HepG2 (cell line): ENCODE data around the gene HP1BP3. TPM values are rescaled to one million over a fixed set of nuclear protein-coding genes. Genes with fewer than 3 reads are reported as not detected.

Experiments
- ATRX ChIP-seq: sonication (generic); formaldehyde crosslinking; IDR thresholded peaks from 2 replicates; pipeline ENCODE4 v1.4.0; 2020; ENCODE audit warnings: missing genetic modification reagents, borderline replicate concordance
- CC2D1A ChIP-seq: sonication (generic); formaldehyde crosslinking; IDR thresholded peaks from 2 replicates; pipeline ENCODE4 v1.8.1; 2023; ENCODE audit warnings: mild to moderate bottlenecking, missing genetic modification reagents
- CTCF ChIP-seq: sonication (generic); formaldehyde crosslinking; IDR thresholded peaks from 2 replicates; pipeline ENCODE4 v1.5.0; 2020; ENCODE audit warnings: mild to moderate bottlenecking, missing genetic modification reagents, moderate library complexity
- FOXC1 ChIP-seq: sonication (generic); formaldehyde crosslinking; IDR thresholded peaks from 2 replicates; pipeline ENCODE4 v1.8.0; 2022; ENCODE audit warnings: mild to moderate bottlenecking, missing genetic modification reagents, borderline replicate concordance
- HCFC1 ChIP-seq: fragments of 150-350 bp; IDR thresholded peaks from 2 replicates; pipeline ENCODE4 v1.6.1; 2014; ENCODE audit warnings: low read depth, low read length
- HOXA9 ChIP-seq: sonication (generic); formaldehyde crosslinking; IDR thresholded peaks from 2 replicates; pipeline ENCODE4 v1.8.1; 2022; ENCODE audit warnings: missing genetic modification reagents, mild to moderate bottlenecking, moderate library complexity, borderline replicate concordance
- KLF13 ChIP-seq: sonication (generic); formaldehyde crosslinking; IDR thresholded peaks from 2 replicates; pipeline ENCODE4 v1.4.0; 2020; ENCODE audit warnings: mild to moderate bottlenecking, missing genetic modification reagents
- PAX8 ChIP-seq: sonication (generic); formaldehyde crosslinking; IDR thresholded peaks from 2 replicates; pipeline ENCODE4 v1.8.0; 2022; ENCODE audit warnings: mild to moderate bottlenecking, missing genetic modification reagents, borderline replicate concordance
- REXO4 ChIP-seq: sonication (generic); formaldehyde crosslinking; IDR thresholded peaks from 2 replicates; pipeline ENCODE4 v1.8.0; 2022; ENCODE audit warnings: missing genetic modification reagents, mild to moderate bottlenecking, borderline replicate concordance
- SALL1 ChIP-seq: sonication (generic); formaldehyde crosslinking; IDR thresholded peaks from 2 replicates; pipeline ENCODE4 v1.8.0; 2022; ENCODE audit warnings: mild to moderate bottlenecking, missing genetic modification reagents
- SNRNP70 ChIP-seq: fragments of 200-400 bp; formaldehyde crosslinking; IDR thresholded peaks from 2 replicates; pipeline ENCODE4 v1.6.1; 2017; ENCODE audit warnings: mild to moderate bottlenecking, low read depth, low read length, moderate library complexity
- SRSF9 ChIP-seq: fragments of 200-400 bp; formaldehyde crosslinking; IDR thresholded peaks from 2 replicates; pipeline ENCODE4 v1.6.1; 2018; ENCODE audit warnings: borderline replicate concordance, mild to moderate bottlenecking, low read depth, low read length; ENCODE audit not compliant: insufficient read depth, poor library complexity, severe bottlenecking
- YEATS4 ChIP-seq: sonication (generic); formaldehyde crosslinking; IDR thresholded peaks from 2 replicates; pipeline ENCODE4 v1.4.0; 2020; ENCODE audit warnings: missing genetic modification reagents, borderline replicate concordance
- ZBTB7A ChIP-seq: sonication (generic); formaldehyde crosslinking; IDR thresholded peaks from 2 replicates; pipeline ENCODE4 v1.8.0; 2022; ENCODE audit warnings: mild to moderate bottlenecking, missing genetic modification reagents
- ZNF329 ChIP-seq: sonication (generic); formaldehyde crosslinking; IDR thresholded peaks from 2 replicates; pipeline ENCODE4 v1.9.0; 2021; ENCODE audit warnings: low read depth, mild to moderate bottlenecking, missing genetic modification reagents
- ZNF44 ChIP-seq: sonication (generic); formaldehyde crosslinking; IDR thresholded peaks from 2 replicates; pipeline ENCODE4 v1.5.1; 2020; ENCODE audit warnings: mild to moderate bottlenecking, missing genetic modification reagents
- ZNF546 ChIP-seq: sonication (generic); formaldehyde crosslinking; conservative IDR thresholded peaks from 2 replicates; pipeline ENCODE4 v1.8.1; 2023; ENCODE audit warnings: mild to moderate bottlenecking, missing genetic modification reagents
- ZNF564 ChIP-seq: sonication (generic); formaldehyde crosslinking; IDR thresholded peaks from 2 replicates; pipeline ENCODE4 v1.8.1; 2023; ENCODE audit warnings: mild to moderate bottlenecking, missing genetic modification reagents
- ZNF703 ChIP-seq: sonication (generic); formaldehyde crosslinking; IDR thresholded peaks from 2 replicates; pipeline ENCODE4 v1.5.1; 2020; ENCODE audit warnings: missing genetic modification reagents, mild to moderate bottlenecking, moderate library complexity, borderline replicate concordance
- ZNF747 ChIP-seq: sonication (generic); formaldehyde crosslinking; IDR thresholded peaks from 2 replicates; pipeline ENCODE4 v1.8.1; 2023; ENCODE audit warnings: missing genetic modification reagents, mild to moderate bottlenecking, borderline replicate concordance
- ZSCAN12 ChIP-seq: sonication (generic); formaldehyde crosslinking; IDR thresholded peaks from 2 replicates; pipeline ENCODE4 v1.9.0; 2021; ENCODE audit warnings: mild to moderate bottlenecking, missing genetic modification reagents
- polyA plus RNA-seq, 8 experiments: library from polyadenylated mRNA; depleted of rRNA in 3 of 8; stranded (reverse) in 7 of 8; unstranded in 1 of 8; fragments of >200 nt; fragmentation: Illumina TruSeq in 4 of 8; extraction: Trizol in 4 of 8; gene quantifications; 2 replicates each; pipeline versions ENCODE4 v1.2.1 to v1.2.3, GENCODE V29; 2011 to 2016; ENCODE audit warnings: low read depth in 4 of 8, missing spikeins in 1 of 8, mixed read lengths in 1 of 8; ENCODE audit not compliant: insufficient read depth in 1 of 8
- total RNA-seq, 5 experiments: library from RNA; depleted of rRNA; stranded (reverse); fragments of >200 nt; fragmentation: Illumina TruSeq; extraction: Trizol; gene quantifications; 2 replicates each; pipeline ENCODE4 v1.2.3, GENCODE V29; 2016; ENCODE audit warnings: low read depth in 1 of 5
- TF ChIP-seq, protein P1 (sequence below): sonication (generic); formaldehyde crosslinking; IDR thresholded peaks from 2 replicates; pipeline ENCODE4 v1.9.0; 2021; ENCODE audit warnings: missing genetic modification reagents, mild to moderate bottlenecking, borderline replicate concordance
- TF ChIP-seq, protein P2 (sequence below): IDR thresholded peaks from 2 replicates; pipeline ENCODE4 v1.6.1; 2012; ENCODE audit warnings: low read depth, low read length, improper control_type of control experiment
- TF ChIP-seq, protein P3 (sequence below): sonication (generic); formaldehyde crosslinking; IDR thresholded peaks from 2 replicates; pipeline ENCODE4 v1.8.0; 2022; ENCODE audit warnings: mild to moderate bottlenecking, missing genetic modification reagents, moderate library complexity

Gene HP1BP3
- total and polyA plus RNA-seq, 2 of the 13 experiments (the other 11 are each of a cell fraction or from before 2014, with no cell fraction given): 98.5 to 137 TPM

DNA sequence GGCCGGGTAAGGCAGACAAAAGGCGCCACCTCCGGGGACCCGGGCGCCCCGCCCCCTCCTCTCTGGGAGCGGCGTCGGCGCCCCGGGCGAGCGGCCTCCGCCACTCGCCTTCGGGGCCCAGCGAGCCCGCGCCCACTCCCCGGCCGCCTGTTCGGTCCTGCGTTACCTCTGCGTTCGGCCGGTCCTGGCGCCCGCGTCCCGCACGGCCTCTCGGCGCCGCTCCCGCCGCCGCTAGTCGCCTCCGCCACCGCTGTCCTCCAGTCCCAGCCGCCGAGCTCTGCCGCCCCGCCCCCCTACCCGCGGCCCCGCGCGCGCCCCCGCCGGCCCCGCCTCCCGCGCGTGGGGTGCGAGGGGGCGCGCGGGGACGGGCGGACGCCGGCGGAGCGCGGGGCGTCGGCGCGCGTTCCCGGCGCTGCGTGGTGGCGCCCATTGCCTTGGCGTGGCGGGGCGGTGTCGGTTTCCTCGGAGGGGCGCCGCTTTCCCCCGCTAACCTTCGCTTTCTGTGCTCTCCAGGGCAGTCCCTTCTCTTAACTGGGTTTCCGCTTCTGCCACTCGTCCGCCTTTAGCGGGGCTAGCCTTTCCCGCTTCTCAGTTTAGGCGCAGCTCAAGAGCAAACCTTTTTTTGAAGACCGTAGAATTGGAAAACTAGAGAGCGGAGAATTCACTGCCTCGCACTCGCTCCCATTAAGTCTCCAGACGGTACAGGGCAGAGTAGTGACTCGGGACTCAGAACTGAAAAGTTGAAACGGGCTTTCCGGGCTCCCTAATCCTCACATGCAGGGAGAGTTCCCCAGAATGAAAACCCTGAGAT, at the start of gene HP1BP3 (continued):
- peak; percentile 47 for TF ChIP-seq YEATS4 (CRISPR knock-in tag)
- TF ChIP-seq ZNF564: no peak
- TF ChIP-seq ZNF703 (CRISPR knock-in tag): no peak
- TF ChIP-seq FOXC1 (CRISPR knock-in tag): peak; percentile 79; the same call in 1 of the 2 replicates
- no peak for TF ChIP-seq KLF13 (CRISPR knock-in tag)
- TF ChIP-seq ZNF329 (CRISPR knock-in tag): 0 out of 2 replicates have a peak, but pooled peaks have one; percentile 37
- no peak for TF ChIP-seq SNRNP70
- TF ChIP-seq HOXA9: peak; percentile 62; the same call in 1 of the 2 replicates
- no peak for TF ChIP-seq ZNF44 (CRISPR knock-in tag)
- TF ChIP-seq PAX8 (CRISPR knock-in tag): peak; percentile 32; the same call in 1 of the 2 replicates
- no peak for TF ChIP-seq REXO4 (CRISPR knock-in tag)
- TF ChIP-seq ZNF747 (CRISPR knock-in tag): no peak
- TF ChIP-seq ZSCAN12: peak; percentile 47; the same call in 1 of the 2 replicates
- no peak for TF ChIP-seq ATRX
- TF ChIP-seq SRSF9: no peak
- TF ChIP-seq ZBTB7A (CRISPR knock-in tag): no peak
- TF ChIP-seq, protein P1, sequence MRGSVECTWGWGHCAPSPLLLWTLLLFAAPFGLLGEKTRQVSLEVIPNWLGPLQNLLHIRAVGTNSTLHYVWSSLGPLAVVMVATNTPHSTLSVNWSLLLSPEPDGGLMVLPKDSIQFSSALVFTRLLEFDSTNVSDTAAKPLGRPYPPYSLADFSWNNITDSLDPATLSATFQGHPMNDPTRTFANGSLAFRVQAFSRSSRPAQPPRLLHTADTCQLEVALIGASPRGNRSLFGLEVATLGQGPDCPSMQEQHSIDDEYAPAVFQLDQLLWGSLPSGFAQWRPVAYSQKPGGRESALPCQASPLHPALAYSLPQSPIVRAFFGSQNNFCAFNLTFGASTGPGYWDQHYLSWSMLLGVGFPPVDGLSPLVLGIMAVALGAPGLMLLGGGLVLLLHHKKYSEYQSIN (CRISPR knock-in tag): no peak
- 0 out of 2 replicates have a peak, but pooled peaks have one; percentile 16 for TF ChIP-seq CTCF (CRISPR knock-in tag)
- TF ChIP-seq HCFC1: no peak
- TF ChIP-seq, protein P2, sequence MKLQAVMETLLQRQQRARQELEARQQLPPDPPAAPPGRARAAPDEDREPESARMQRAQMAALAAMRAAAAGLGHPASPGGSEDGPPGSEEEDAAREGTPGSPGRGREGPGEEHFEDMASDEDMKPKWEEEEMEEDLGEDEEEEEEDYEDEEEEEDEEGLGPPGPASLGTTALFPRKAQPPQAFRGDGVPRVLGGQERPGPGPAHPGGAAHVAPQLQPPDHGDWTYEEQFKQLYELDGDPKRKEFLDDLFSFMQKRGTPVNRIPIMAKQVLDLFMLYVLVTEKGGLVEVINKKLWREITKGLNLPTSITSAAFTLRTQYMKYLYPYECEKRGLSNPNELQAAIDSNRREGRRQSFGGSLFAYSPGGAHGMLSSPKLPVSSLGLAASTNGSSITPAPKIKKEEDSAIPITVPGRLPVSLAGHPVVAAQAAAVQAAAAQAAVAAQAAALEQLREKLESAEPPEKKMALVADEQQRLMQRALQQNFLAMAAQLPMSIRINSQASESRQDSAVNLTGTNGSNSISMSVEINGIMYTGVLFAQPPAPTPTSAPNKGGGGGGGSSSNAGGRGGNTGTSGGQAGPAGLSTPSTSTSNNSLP: no peak
- no peak for TF ChIP-seq CC2D1A (CRISPR knock-in tag)
- peak; percentile 53; the same call in 1 of the 2 replicates for TF ChIP-seq ZNF546
- TF ChIP-seq SALL1: no peak
- TF ChIP-seq, protein P3, sequence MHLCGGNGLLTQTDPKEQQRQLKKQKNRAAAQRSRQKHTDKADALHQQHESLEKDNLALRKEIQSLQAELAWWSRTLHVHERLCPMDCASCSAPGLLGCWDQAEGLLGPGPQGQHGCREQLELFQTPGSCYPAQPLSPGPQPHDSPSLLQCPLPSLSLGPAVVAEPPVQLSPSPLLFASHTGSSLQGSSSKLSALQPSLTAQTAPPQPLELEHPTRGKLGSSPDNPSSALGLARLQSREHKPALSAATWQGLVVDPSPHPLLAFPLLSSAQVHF (CRISPR knock-in tag): no peak
